ENCODE data around the gene KREMEN2. TPM values are rescaled to one million over a fixed set of nuclear protein-coding genes. Genes with fewer than 3 reads are reported as not detected.

KREMEN2 gene
- total and polyA plus RNA-seq, 5 donors from 2014 or later: not detected

Other genes with a start within 250 kb of the KREMEN2 start
- 0.81 TPM for gene PRSS27, start 244.1 kb upstream of the KREMEN2 start, total RNA-seq
- under 1 TPM in 2 of 4 donors, not detected in 2; 0.13 to 0.14 TPM for gene PRSS27, start 244.1 kb upstream of the KREMEN2 start, polyA plus RNA-seq
- gene SRRM2, start 211.6 kb upstream of the KREMEN2 start, total RNA-seq: 1,344 TPM
- gene SRRM2, start 211.6 kb upstream of the KREMEN2 start, polyA plus RNA-seq: 10 to 100 TPM; 29.8 to 40.2 (median 36.4) TPM
- 96.5 TPM for gene ELOB, start 187.0 kb upstream of the KREMEN2 start, total RNA-seq
- 100 to 1,000 TPM; 250 to 359 (median 297) TPM for gene ELOB, start 187.0 kb upstream of the KREMEN2 start, polyA plus RNA-seq
- not detected for gene PRSS33, start 176.7 kb upstream of the KREMEN2 start, total RNA-seq
- not detected for gene PRSS33, start 176.7 kb upstream of the KREMEN2 start, polyA plus RNA-seq
- gene PRSS41, start 165.8 kb upstream of the KREMEN2 start, total RNA-seq: not detected
- not detected for gene PRSS41, start 165.8 kb upstream of the KREMEN2 start, polyA plus RNA-seq
- gene PRSS21, start 147.0 kb upstream of the KREMEN2 start, total RNA-seq: not detected
- gene PRSS21, start 147.0 kb upstream of the KREMEN2 start, polyA plus RNA-seq: 1 to 10 TPM in 3 of 4 donors, under 1 TPM in 1; 0.43 to 8.4 (median 4.1) TPM
- gene ZG16B, start 134.0 kb upstream of the KREMEN2 start, total RNA-seq: not detected
- gene ZG16B, start 134.0 kb upstream of the KREMEN2 start, polyA plus RNA-seq: 1 to 10 TPM in 2 of 4 donors, under 1 TPM in 2; 0.60 to 2.4 (median 1.4) TPM
- gene PRSS22, start 106.1 kb upstream of the KREMEN2 start, total RNA-seq: not detected
- not detected for gene PRSS22, start 106.1 kb upstream of the KREMEN2 start, polyA plus RNA-seq
- gene FLYWCH2, start 81.1 kb upstream of the KREMEN2 start, total RNA-seq: 12.8 TPM
- 10 to 100 TPM; 14.8 to 27.1 (median 18.3) TPM for gene FLYWCH2, start 81.1 kb upstream of the KREMEN2 start, polyA plus RNA-seq
- gene FLYWCH1, start 52.3 kb upstream of the KREMEN2 start, total RNA-seq: 74.8 TPM
- gene FLYWCH1, start 52.3 kb upstream of the KREMEN2 start, polyA plus RNA-seq: 10 to 100 TPM in 3 of 4 donors, 1 to 10 TPM in 1; 6.6 to 13.7 (median 12.7) TPM
- gene PAQR4, start 5.1 kb downstream of the KREMEN2 start, total RNA-seq: 5.6 TPM
- 1 to 10 TPM; 2.2 to 8.0 (median 4.4) TPM for gene PAQR4, start 5.1 kb downstream of the KREMEN2 start, polyA plus RNA-seq
- 5.7 TPM for gene PKMYT1, start 16.2 kb downstream of the KREMEN2 start, total RNA-seq
- gene PKMYT1, start 16.2 kb downstream of the KREMEN2 start, polyA plus RNA-seq: 1 to 10 TPM; 1.5 to 7.2 (median 2.3) TPM
- gene CLDN9, start 48.6 kb downstream of the KREMEN2 start, total RNA-seq: not detected
- not detected for gene CLDN9, start 48.6 kb downstream of the KREMEN2 start, polyA plus RNA-seq
- gene CLDN6, start 53.9 kb downstream of the KREMEN2 start, total RNA-seq: not detected
- gene CLDN6, start 53.9 kb downstream of the KREMEN2 start, polyA plus RNA-seq: not detected
- gene TNFRSF12A, start 56.1 kb downstream of the KREMEN2 start, total RNA-seq: 0.94 TPM
- gene TNFRSF12A, start 56.1 kb downstream of the KREMEN2 start, polyA plus RNA-seq: 1 to 10 TPM in 1 of 4 donors, under 1 TPM in 2, not detected in 1; 0.69 to 1.2 (median 0.78) TPM
- gene HCFC1R1, start 59.7 kb downstream of the KREMEN2 start, total RNA-seq: 12.9 TPM
- 10 to 100 TPM; 18.0 to 20.7 (median 19.0) TPM for gene HCFC1R1, start 59.7 kb downstream of the KREMEN2 start, polyA plus RNA-seq
- 16.2 TPM for gene THOC6, start 59.8 kb downstream of the KREMEN2 start, total RNA-seq
- 10 to 100 TPM; 37.1 to 49.2 (median 41.0) TPM for gene THOC6, start 59.8 kb downstream of the KREMEN2 start, polyA plus RNA-seq
- gene BICDL2, start 72.7 kb downstream of the KREMEN2 start, total RNA-seq: not detected
- not detected for gene BICDL2, start 72.7 kb downstream of the KREMEN2 start, polyA plus RNA-seq
- 1.6 TPM for gene MMP25, start 82.3 kb downstream of the KREMEN2 start, total RNA-seq
- gene MMP25, start 82.3 kb downstream of the KREMEN2 start, polyA plus RNA-seq: 1 to 10 TPM in 1 of 4 donors, under 1 TPM in 2, not detected in 1; 0.16 to 1.0 (median 0.29) TPM
- gene IL32, start 101.4 kb downstream of the KREMEN2 start, total RNA-seq: 1,611 TPM
- 1,000 to 10,000 TPM; 3,219 to 6,021 (median 4,004) TPM for gene IL32, start 101.4 kb downstream of the KREMEN2 start, polyA plus RNA-seq
- gene ZSCAN10, start 135.0 kb downstream of the KREMEN2 start, total RNA-seq: 0.81 TPM
- not detected for gene ZSCAN10, start 135.0 kb downstream of the KREMEN2 start, polyA plus RNA-seq
- gene ZNF205, start 148.3 kb downstream of the KREMEN2 start, total RNA-seq: not detected
- not detected for gene ZNF205, start 148.3 kb downstream of the KREMEN2 start, polyA plus RNA-seq
- gene ZNF213, start 170.8 kb downstream of the KREMEN2 start, total RNA-seq: 3.8 TPM
- gene ZNF213, start 170.8 kb downstream of the KREMEN2 start, polyA plus RNA-seq: 1 to 10 TPM; 1.9 to 2.3 (median 2.1) TPM
- not detected for gene OR1F1, start 223.9 kb downstream of the KREMEN2 start, total RNA-seq
- under 1 TPM in 3 of 4 donors, not detected in 1; 0.20 to 0.70 (median 0.61) TPM for gene OR1F1, start 223.9 kb downstream of the KREMEN2 start, polyA plus RNA-seq